H1 (cell line): ENCODE measurements around the gene TRPV6. TPM values are rescaled to one million over a fixed set of nuclear protein-coding genes. Genes with fewer than 3 reads are reported as not detected.

Experiments
- EP300 ChIP-seq, 2 experiments: IDR thresholded peaks; 1 replicate in 1 of 2; 2 replicates in 1 of 2; pipeline ENCODE4 v1.6.1; 2011 to 2012; ENCODE audit warnings: low read depth in 2 of 2, low read length in 2 of 2, mild to moderate bottlenecking in 2 of 2, borderline replicate concordance in 1 of 2, inconsistent platforms in 1 of 2, moderate library complexity in 1 of 2
- NRF1 ChIP-seq: IDR thresholded peaks from 2 replicates; pipeline ENCODE4 v1.6.1; 2011; ENCODE audit warnings: mild to moderate bottlenecking, low read depth, low read length, improper control_type of control experiment
- RXRA ChIP-seq: IDR thresholded peaks from 2 replicates; pipeline ENCODE4 v1.6.1; 2011; ENCODE audit warnings: low read depth, mild to moderate bottlenecking, low read length, moderate library complexity; ENCODE audit not compliant: insufficient read depth
- TAF1 ChIP-seq: IDR thresholded peaks from 2 replicates; pipeline ENCODE4 v1.6.1; 2011; ENCODE audit warnings: mild to moderate bottlenecking, low read depth, low read length
- polyA plus RNA-seq, 7 experiments: library from polyadenylated mRNA; depleted of rRNA in 3 of 7; stranded (reverse) in 5 of 7; unstranded in 2 of 7; fragments of >200 nt in 5 of 7; fragments of 200-250 nt in 2 of 7; gene quantifications; 1 replicate in 5 of 7; 2 replicates in 1 of 7; 4 replicates in 1 of 7; pipeline versions ENCODE4 v1.2.1 to v1.2.3, GENCODE V29; 2011 to 2013; ENCODE audit warnings: missing spikeins in 2 of 7, mixed read lengths in 2 of 7
- total RNA-seq: library from RNA; stranded (reverse); fragmentation: NEBNext Ultra II Directional; extraction: Animal tissue kit (Norgen Biotek cat#: 25700); gene quantifications from 2 replicates; pipeline ENCODE4 v1.2.1, GENCODE V29; 2021

TRPV6 gene
- total and polyA plus RNA-seq, 2 of the 8 experiments (the other 6 are each of a cell fraction or from before 2014, with no cell fraction given): 0.52 to 1.1 TPM

DNA sequence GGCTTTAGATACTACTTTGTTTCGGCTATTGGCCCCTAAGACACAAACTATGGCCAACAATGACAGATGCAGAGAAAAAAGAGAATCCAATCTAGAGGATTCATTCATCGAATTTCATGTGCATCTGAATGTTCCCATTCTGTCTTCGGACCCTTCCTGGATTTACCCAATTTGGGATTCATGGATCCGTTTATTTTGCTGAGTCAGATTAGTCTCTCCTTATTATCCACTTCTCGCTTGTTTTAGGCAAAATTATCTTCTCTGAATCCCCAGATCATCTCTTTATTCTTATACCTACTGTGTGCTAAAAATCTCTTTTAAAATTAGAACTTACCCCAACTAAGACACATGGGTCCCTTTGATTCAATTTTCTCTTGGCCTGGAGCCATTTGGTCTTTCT lies 6.5 kb downstream of the TRPV6 start (continued):
- TF ChIP-seq TAF1 (no peak), NRF1 (no peak), RXRA (no peak), EP300 (IDR thresholded peaks at IDR 0.05; ENCODE audit: borderline replicate concordance in 1 of 2, low read depth in 2 of 2, low read length in 2 of 2) (no peak)
- TF ChIP-seq, all 59 proteins: peak for 0
